HG02938 (cell line): ENCODE data around the gene TNN.

Experiments
- ATAC-seq: cut with Tn5 transposase; IDR thresholded peaks from one replicate; pipeline ENCODE4 v1.9.1; 2021; ENCODE audit warnings: mild to moderate bottlenecking, moderate library complexity; ENCODE audit not compliant: unreplicated experiment

The TNN gene

DNA sequence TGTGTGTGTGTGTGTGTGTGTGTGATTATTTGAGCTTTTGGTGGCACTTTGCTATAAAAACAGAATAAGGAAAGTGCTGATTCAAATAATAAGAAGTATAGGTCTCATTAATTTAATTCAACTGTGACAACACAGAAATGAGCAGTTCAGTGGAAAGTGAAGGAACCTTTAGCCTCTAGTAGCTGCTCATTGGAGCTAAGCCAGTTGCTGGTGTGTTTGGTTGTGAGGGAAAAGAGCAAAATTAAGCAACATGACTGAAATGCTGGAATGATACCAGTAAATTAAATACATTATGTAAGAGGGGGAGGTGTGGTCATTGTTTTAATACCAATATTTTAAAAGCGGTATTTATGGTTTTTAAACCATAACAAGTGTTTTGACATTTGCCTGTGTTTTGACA is 69.7 kb downstream of the TNN start:
- ATAC-seq: no peak

DNA sequence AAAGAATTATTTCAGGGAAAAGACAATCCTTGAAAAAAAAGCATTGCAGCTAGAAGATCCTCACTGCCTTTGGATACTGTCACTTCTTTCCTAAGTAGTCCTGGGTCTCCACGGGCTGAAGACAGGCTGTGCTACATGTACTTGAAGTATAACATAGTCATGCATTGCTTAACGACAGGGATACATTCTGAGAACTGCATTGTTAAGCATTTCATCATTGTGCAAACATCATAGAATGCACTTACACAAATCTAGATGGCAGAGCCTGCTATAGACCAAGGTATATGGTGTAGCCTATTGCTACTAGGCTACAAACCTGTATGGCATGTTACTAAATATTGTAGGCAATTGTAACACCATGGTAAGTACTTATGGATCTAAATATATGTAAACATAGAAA is 70.9 kb downstream of the TNN start:
- ATAC-seq: no peak

DNA sequence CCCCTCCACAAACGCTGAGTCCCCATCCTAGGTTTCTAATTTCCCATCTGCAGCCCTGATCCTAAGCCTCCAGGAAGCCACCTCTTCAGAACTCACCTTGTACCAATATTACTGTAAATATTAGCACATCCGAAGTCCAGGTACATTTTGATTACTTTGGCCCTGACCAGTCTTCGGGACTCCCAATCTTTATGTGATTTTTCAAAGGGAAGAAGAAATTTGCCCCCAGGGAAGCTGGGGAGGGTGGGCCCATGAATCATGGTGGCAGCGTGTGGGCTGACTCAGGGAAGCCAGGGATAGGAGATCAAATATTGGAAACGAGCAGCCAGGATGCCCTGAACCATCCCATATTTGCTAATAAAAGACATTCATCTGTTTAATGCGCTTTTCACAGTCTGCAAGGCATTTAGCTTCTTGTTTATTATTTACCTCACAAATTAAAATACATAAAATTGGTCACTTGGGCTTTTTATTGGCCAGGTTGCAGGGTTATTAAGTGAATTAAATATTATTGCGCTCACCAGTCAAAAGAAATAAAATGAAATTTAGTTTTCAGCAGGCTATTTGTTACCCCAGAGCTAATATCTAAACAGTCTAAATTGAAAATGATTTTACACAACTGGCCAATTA is 78.4 kb downstream of the TNN start:
- ATAC-seq: no peak

DNA sequence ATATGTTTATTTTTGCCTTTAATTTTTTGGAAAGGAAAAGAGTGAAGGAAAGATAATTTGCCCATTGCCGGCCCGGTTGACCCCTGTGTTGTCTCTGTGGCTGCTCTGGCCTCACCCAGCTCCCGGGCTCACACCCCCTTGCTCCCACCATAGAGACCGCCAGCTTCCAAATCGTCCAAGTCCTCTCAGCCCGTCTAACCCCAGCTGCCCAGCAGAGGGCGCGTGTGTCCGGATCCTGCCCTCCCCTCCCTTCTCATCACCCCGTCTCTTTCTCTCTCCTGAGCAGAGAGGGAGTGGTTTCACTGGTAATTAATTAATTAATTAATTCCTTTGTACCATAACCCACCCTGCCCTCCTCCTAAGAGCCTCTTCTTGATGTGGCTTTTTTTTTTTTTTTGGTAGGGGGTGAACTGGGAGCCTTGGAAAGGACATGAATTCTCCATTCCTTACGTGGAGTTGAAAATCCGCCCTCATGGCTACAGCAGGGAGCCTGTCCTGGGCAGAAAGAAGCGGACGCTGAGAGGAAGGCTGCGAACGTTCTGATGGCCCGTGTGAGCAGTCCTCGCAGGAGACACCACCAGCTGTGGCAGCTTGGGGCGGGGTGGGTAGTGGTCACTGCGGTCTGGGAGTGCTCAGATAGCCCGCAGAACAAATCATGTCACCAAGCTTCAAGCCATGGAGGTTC is 79.0 kb downstream of the TNN start:
- ATAC-seq: no peak

- no peak for ATAC-seq
Measured at GRCh38 chr1:175147569-175147968, 79.9 kb downstream of the TNN start.

GRCh38 chr1:175148068-175148467 is 80.4 kb downstream of the TNN start:
- ATAC-seq: no peak

DNA sequence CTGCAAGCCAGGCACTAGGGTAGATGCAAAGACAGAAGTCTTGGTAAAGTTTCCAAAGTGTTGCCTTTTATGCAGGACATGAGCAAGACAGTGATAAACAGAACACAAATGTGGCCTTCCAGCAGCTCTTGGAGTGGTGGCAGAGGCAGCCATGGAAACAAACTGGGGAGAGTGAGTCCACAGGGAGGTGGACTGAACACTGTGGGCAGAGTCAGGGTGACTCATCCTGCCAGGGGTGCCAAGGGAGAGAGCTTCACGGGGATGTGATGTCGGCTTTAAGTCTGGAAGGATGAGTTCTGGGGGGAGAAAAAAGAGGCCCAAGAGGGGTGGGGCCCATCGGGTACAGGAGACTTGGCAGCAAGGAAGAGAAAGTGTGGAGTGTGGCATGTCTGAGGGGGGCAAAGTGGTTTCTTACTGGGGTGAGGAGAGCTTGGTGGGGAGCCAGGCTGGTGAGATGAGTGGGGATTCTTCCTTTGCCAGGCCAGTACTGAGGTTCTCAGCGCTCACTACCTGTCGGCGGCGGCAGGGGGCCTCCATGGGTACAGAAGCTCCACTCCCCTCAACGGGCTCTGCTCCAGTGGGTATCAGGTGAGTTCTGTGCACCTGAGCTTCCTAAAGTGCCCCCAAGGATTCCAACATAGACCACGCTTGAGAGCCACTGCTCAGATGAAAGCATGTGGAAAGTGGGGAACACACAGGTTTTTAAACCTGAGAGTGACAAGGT is 83.1 kb downstream of the TNN start:
- no peak for ATAC-seq

GRCh38 chr1:175152006-175152652 is 84.5 kb downstream of the TNN start:
- ATAC-seq: no peak

- no peak for ATAC-seq
Measured at GRCh38 chr1:175154629-175155472, 87.2 kb downstream of the TNN start.

GRCh38 chr1:175155473-175155856 is 87.8 kb downstream of the TNN start:
- ATAC-seq: no peak

GRCh38 chr1:175155936-175156335 is 88.3 kb downstream of the TNN start:
- no peak for ATAC-seq

- no peak for ATAC-seq
Measured at GRCh38 chr1:175157200-175157599, 89.6 kb downstream of the TNN start.

- ATAC-seq: no peak
Measured at GRCh38 chr1:175158170-175158591, 90.5 kb downstream of the TNN start.

DNA sequence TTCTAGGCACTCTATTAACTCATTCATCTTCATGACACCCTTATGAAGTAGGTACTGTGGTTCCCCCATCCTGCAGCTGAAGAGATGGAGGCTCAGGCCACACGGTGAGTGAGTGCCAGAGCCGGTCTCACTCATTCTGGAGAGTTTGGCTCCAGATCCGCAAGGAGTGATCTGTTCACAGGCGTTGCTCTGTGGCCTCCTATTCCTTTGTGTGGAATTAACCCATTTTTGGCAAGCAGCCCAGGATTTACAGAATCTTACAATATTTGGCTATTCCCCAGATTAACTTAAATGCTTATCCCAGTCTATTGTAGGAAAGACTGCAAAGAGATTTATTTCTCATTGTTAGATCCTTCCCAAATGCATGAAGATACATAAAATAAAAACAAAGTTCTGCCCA is 95.3 kb downstream of the TNN start:
- ATAC-seq: no peak

DNA sequence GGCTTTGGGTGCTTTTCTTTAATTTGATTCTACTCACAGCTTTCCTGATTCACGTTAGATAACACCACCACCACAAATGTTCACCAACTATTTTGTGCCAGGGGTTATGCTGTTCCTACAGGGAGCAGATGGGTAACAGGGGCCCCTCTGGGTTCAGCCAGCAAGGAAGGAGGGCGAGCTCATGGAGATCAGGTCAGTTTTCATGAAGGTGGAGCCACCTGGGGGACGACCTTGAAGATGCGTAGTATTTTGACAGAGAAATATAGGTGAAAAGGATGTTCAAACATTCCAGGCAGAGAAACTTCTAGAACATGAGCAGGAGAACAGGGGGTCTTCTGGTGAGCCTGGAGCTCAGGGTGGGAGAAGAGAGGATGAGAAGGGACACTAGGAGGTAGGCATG is 96.1 kb downstream of the TNN start:
- ATAC-seq: no peak

DNA sequence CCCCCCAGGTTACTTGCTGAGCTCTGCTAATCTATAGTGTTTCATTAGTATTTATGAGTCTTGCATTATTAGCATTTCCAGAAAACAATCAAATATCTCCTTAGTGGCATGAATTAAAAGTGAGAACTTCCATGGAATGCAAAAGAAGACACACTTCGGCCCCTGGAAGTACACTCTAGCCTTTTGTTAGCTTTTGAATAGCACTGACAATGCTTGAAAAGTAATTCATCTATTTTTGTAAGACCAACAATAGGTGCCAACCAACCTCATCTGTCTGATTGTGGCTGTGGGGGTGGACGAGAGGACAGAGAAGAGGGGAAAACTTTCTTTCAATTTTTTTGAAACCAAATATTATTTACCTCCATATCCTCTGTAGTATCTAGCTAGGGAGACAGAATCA is 97.1 kb downstream of the TNN start:
- no peak for ATAC-seq

DNA sequence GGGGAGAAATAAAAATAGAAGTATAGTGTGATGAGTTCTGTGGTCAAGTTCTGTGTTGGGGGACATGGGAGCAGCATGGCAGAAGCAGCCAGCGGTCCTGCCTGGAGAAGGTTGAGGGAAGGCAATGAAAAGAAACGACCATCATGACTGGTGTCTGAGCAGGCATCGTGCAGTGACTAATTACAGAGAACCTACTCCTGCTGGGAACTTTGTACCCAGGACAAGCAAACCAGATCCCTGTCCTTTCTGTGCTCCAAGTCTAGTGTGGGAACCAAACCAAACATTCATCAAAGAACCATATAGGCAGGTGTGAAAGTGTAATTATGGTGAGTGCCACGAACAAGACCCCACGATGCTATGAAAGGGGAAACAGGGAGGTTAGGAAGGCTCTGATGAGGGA is 99.1 kb downstream of the TNN start:
- no peak for ATAC-seq

DNA sequence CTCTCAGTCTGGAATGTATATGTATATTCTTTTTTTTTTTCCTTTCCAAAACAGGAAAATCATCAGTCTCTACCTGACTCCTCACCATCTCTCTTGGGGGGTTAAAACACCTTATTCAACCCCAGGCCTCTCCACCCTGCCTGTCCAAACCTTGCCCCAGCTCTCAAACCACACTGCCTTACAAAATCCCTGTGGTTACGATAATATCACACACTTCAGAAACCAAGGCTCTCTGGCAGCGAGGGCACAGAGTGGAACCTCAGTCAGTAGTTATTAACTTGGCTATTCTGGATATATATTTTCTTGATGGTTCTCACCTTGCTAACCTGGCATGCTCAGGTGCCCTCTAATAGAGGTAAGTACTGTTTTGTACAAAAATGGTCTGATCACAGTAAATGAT is 100.2 kb downstream of the TNN start:
- ATAC-seq: no peak

DNA sequence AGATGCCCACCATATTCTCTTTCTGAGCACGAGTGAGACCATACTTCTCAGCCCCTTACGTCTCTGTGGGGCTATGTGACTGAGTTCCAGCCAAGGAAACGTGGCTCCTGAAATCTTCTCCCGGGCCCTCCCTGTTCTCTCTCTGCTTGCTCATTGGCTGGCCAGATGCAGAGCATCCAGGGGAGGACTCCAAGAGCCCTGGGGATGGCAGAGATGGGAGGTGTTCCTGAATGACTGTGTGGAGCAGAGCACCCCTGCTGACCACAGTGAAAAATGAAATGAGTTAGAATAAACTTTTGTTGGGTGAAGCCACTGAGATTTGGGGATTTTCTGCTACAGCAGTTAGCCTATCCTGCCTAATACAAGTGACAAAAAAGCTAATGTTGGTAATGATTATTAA is 101.1 kb downstream of the TNN start:
- no peak for ATAC-seq

DNA sequence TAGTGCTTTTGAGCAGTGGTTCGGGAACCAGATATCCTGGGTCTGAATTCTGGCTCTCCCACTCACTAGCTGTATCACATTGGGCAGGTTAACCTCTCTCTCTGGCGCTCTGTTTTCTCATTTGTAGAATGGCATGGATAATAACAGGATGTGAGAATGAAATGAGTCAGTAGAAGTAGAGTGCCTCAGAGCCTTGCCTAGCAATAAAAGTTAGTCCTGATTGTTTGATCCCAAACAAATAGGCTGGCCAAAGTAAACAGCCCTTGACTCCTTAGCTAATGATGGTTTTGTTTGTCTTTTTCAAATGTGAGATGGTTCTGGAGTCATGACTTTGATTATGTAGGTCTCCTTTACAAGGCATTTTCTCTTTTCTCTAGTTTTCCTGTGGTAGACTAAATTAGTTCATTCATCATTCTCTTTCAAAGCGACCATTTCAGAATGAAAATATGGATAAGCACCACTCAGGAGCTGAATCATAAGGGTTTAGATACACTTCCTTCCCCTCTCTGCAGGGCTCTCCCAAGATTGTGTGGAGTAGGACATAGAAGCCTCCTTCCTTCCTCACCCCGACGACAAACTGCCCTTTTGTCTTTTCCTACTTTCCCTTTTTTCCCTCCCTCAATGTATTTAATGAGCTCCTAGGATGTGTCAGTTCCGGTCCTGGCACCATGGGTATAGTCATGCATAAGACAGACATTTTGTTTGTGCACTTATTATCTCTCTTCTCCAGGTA is 101.8 kb downstream of the TNN start:
- ATAC-seq: no peak
